ENCODE results near the gene HSFX3. TPM values are rescaled to one million over a fixed set of nuclear protein-coding genes. Genes with fewer than 3 reads are reported as not detected.
"Not testable (repeated sequence)": the region's sequence is repeated elsewhere in the genome, so short reads cannot be mapped to it uniquely, and the experiment has no call there.

HSFX3 gene
- total RNA-seq, 1 donor from 2014 or later = not detected

DNA sequence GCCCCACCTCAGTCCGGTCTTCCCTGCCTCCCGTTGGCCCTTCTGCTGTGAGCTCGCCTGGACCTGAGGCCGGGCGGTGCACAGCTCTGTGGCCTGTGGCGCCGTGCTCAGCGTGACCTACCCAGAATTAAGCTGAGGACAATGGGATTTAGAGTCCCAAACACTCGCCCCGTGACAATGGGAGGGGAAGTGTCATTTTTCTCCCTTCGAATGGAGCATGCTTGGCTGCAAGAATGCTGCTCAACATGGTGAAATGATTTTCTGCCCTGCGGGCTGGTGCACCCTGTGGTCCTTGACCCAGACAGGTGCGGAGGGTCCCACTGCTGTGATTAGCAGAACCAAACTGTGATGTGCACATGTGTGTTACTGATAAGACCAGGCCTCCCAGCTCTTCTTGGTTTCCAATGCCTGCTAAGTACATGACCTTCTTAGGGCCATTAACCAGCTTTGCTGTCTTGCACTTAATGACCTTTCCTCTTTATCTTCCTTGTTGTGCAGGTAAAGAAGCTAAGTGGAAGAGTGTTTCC lies 8.1 kb downstream of the HSFX3 start:
- no peak for TF ChIP-seq CTCF (conservative IDR thresholded peaks at IDR 0.05; ENCODE audit: low read depth, low read length)
- no peak for DNase-seq (ENCODE audit: low read depth)
- H3K4me3 ChIP-seq (ENCODE audit: low read depth, low read length) = peak overlapping the region; percentile 78

DNA sequence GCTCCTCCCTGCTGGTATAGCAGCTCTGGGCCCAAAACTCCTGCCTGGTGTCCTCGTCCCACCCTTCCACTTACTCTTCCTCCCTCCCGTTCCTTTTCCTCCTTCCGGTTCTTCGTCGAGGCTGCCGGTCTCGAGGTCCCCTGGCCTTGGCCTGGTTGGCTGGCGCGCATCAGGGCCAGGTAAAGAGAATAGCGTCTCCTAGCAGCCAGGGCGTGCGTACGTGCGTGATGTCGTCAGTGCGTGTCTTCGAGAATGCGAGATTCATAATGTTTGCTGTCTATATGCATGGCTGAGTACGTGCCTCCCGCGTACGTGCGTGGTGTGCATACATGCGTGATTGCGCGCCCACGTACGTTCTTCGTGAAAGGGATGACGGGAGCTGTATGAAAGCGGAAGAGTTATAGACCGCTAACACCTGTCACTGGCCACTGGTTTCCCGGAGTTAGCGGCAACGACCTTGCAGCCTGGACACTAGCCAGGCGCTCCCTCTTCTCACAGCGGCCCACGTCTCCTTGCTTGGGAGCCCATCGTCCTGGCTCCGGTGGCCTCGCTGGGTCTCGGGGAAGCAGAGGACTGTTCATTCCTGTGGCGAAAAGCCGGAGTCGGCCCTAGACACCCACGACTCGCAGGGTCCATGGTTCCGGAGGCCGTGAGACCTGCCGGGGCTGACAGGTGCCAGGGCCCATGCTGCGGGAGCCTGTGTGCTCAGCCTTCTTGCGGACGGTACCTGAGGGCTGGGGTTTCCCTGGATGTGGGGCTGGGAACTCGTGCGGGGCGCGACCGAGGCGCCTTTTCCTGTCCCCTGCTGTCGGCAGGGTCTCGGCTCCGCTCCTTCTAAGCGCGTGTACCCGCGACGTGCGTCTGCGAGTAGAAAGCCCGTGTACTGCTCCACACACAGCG lies 8.9 kb downstream of the HSFX3 start, which contains the start of gene EOLA1:
TSS of gene EOLA1 (plus strand) at position 392 of the 900 bp plus-strand sequence. CDS start 4,619 bp downstream, outside the sequence.
- H3K4me3 ChIP-seq (ENCODE audit: low read depth, low read length) = peak within 1 kb of the TSS; percentile 78
- TF ChIP-seq CTCF (conservative IDR thresholded peaks at IDR 0.05; ENCODE audit: low read depth, low read length) = no peak
- peak; percentile 78 for DNase-seq (ENCODE audit: low read depth)

- H3K4me3 ChIP-seq (ENCODE audit: low read depth, low read length) = peak overlapping the region; percentile 78
- no peak for DNase-seq (ENCODE audit: low read depth)
- no peak for TF ChIP-seq CTCF (conservative IDR thresholded peaks at IDR 0.05; ENCODE audit: low read depth, low read length)
Measured at GRCh38 chrX:149540131-149540620, 9.5 kb downstream of the HSFX3 start.

DNA sequence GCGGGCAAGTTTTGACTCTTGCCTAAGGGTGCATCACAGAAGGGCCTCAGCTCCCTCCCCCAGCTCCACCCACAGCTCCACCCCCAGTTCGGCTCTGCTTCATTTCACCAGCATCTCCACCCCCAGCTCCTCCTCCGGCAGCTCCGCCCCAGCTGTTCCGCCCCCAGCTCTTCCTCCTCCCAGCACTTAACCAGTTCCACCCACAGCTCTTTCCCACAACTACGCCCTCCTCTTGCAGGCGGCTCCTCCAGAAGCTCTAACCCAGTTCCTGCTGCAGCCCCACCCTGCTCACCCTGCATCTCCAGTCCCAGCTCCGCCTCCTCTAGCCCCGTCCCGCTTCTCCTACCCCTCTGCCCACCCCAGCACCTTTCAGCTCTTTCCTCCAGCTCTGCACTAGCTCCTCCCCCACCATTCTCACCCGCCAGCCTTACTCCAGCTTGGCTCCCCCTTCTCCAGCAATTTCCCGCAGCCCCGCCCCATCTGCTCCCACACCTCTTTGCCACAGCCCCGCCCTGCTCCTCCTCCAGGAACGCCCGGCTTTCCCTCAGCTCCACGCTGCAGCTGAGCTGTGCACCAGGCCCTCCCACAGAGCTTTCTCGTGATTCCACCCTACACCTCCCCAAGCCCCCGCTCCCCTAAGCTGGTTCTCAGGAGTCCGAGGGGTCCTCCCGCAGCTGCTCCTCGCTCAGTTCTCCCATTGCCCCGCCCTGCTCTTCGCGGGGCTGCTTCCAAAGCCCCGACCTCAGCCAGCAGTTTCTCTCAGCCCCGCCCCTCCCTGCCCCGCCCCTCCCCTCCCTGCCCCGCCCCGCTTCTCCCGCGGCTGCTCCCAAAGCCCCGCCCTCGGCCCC lies 10.2 kb downstream of the HSFX3 start:
- no peak for DNase-seq (ENCODE audit: low read depth)
- no peak for TF ChIP-seq CTCF (conservative IDR thresholded peaks at IDR 0.05; ENCODE audit: low read depth, low read length)
- H3K4me3 ChIP-seq (ENCODE audit: low read depth, low read length) = peak overlapping the region; percentile 59

DNA sequence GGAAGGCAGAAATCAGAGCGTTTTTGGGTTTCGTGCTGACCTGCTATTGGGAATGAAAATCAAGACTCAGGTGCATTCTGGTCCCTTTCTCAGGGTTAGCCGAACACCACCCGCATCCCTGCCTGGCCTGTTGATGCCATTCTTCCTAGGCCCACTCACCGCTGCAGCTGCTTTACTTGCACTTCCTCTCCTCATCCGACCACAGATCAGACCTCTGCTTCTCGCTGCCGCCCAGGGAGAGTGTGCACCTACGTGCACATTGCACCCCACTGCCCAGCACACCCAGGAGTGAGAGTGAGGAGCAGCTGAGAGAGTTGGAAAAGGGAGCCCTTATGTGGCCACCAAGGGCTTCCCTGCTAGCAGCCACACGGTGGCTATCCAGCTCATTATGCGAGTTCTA lies 12.2 kb downstream of the HSFX3 start:
- not testable (repeated sequence) for DNase-seq (ENCODE audit: low read depth); H3K4me3 ChIP-seq (ENCODE audit: low read depth, low read length)

DNA sequence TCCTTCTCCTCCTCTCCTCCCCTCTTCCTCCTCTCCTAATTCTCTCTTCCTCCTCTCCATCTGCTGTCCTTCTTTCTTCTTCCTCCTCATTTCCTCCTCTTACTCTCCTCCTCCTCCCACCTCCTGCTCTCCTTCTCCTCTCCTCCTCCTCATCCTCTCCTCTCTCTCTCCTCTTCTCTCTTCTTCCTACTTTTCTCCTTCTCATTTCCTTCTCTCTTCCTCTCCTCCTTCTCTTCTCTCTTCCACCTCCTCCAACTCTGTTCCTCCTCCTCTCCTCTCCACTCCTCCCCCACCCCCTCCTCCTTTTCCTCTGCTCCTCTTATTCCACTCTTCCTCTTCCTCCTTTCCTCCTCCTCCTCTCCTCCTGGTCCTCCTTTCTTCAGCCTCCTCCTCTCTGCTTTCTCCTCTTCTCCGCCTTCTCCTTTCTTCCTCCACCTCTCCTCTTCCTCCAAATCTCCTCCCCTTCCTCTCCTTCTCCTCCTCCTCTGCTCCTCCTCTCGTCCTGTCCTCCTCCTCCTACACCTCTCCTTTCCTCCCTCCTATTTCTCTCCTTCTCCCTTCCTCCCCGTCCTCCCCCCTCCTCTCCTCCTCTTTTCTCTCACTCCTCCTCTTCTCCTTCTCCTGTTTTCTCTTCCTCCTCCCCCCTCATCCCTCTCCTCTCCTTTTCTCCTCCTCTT lies 14.7 kb downstream of the HSFX3 start:
- DNase-seq (ENCODE audit: low read depth); H3K4me3 ChIP-seq (ENCODE audit: low read depth, low read length): not testable (repeated sequence)

DNA sequence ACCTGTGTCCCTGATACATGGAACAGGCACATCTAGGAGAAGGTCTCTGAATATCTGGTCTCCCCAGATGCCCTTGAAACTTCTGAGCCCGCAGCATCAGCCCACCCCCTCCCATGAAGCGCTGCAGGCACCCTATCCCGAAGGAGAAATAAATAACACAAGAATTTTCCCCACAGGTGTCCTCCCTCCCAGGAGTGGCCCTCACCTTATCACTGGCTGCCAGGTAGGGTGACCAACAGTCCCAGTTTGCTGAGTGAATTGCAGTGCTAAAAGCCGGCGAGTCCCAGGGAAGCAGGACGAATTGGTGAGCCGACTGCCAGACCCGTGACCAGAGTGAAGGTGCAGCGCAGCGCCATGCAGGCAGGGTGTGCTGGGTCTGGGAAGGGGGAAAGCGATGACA lies 15.7 kb downstream of the HSFX3 start:
- not testable (repeated sequence) for DNase-seq (ENCODE audit: low read depth); H3K4me3 ChIP-seq (ENCODE audit: low read depth, low read length)

DNA sequence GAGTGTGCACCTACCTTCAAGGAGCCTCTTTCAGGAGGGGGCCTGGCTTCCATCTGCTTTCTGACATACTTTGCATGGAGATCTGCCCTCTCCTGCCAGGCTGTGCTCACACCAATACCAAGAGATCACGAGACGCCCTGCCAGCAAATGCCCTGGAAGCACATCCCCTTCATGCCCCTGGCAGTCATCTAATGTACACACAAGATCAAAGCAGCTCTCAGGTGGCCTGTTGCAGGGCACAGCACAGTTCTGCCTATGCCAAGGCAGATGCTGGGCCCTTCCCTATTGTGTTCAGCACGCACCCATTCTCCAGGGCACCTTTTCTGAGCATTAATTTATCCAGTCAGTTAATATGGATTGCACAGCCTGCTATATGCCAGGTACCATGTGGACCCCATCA lies 16.9 kb downstream of the HSFX3 start:
- not testable (repeated sequence) for H3K4me3 ChIP-seq (ENCODE audit: low read depth, low read length)

More for the DNA sequence above, 16.9 kb downstream of the HSFX3 start:
- not testable (repeated sequence) for DNase-seq (ENCODE audit: low read depth)
